T-cell (primary cell): ENCODE data around the gene LRG1. TPM values are rescaled to one million over a fixed set of nuclear protein-coding genes. Genes with fewer than 3 reads are reported as not detected.

ENCODE experiments used
- ATAC-seq, 4 experiments: fragments of 200-7000 bp in 3 of 4; fragments of 150-1000 bp in 1 of 4; cut with Tn5 transposase; replicated peaks in 1 of 4; 1 replicate in 3 of 4; 2 replicates in 1 of 4; pipeline ENCODE4 v1.10.0; 2021; ENCODE audit warnings: moderate library complexity in 3 of 4, mild to moderate bottlenecking in 2 of 4, moderate number of reproducible peaks in 1 of 4
- CTCF ChIA-PET, 2 donors: fragments of 300-600 bp; sonication (Branson Sonifier 250); formaldehyde crosslinking; loops; one replicate each; lab custom pipeline; 2022; ENCODE audit warnings: antibody characterized with exemption in 2 of 2; lab: Charles Lee
- POLR2A ChIA-PET, 2 donors: fragments of 300-600 bp; sonication (Branson Sonifier 250); formaldehyde crosslinking; loops; one replicate each; lab custom pipeline; 2022; ENCODE audit warnings: antibody characterized with exemption in 2 of 2; lab: Charles Lee
- DNase-seq, 35 experiments: peaks; one replicate each; pipeline versions ENCODE4 v3.0.0 to v3.0.0-alpha.2; 2013 to 2023
- H3K27ac ChIP-seq: one replicate; pipeline ENCODE4 v1.5.1; 2013; ENCODE audit warnings: low read length
- H3K27me3 ChIP-seq, 2 experiments: replicated peaks in 1 of 2; 1 replicate in 1 of 2; 2 replicates in 1 of 2; pipeline versions ENCODE4 v1.6.1 to v1.7.0; 2013; ENCODE audit warnings: low read length in 1 of 2, mixed read lengths in 1 of 2; ENCODE audit not compliant: control insufficient read depth in 2 of 2, insufficient read depth in 2 of 2; ENCODE audit errors: extremely low read depth in 1 of 2
- H3K36me3 ChIP-seq, 2 donors: 1 replicate in 1 of 2; 2 replicates in 1 of 2; pipeline versions ENCODE4 v1.6.1 to v1.7.0; 2013; ENCODE audit warnings: low read length in 1 of 2; ENCODE audit not compliant: control insufficient read depth in 2 of 2, insufficient read depth in 1 of 2; ENCODE audit errors: extremely low read depth in 1 of 2
- H3K4me1 ChIP-seq, 2 experiments: 1 replicate in 1 of 2; 2 replicates in 1 of 2; pipeline versions ENCODE4 v1.6.1 to v1.7.0; 2013; ENCODE audit warnings: low read length in 2 of 2, mixed read lengths in 1 of 2; ENCODE audit not compliant: insufficient read depth in 2 of 2, control insufficient read depth in 1 of 2; ENCODE audit errors: extremely low read depth in 1 of 2
- H3K4me3 ChIP-seq, 2 donors: 1 replicate in 1 of 2; 2 replicates in 1 of 2; pipeline versions ENCODE4 v1.5.1 to v1.7.0; 2013; ENCODE audit warnings: mild to moderate bottlenecking in 2 of 2, low read length in 1 of 2, moderate library complexity in 1 of 2; ENCODE audit not compliant: control insufficient read depth in 1 of 2; ENCODE audit errors: extremely low read depth in 1 of 2
- H3K9me3 ChIP-seq: 2 replicates; pipeline ENCODE4 v1.7.0; 2013
- H3K27ac Mint-ChIP-seq, 2 donors: one replicate each; pipeline ENCODE4 v1.8.0; 2020 to 2021; ENCODE audit warnings: mild to moderate bottlenecking in 2 of 2, mixed read lengths in 2 of 2
- H3K27me3 Mint-ChIP-seq, 2 donors: one replicate each; pipeline ENCODE4 v1.8.0; 2021 to 2022; ENCODE audit warnings: mixed read lengths in 2 of 2
- H3K36me3 Mint-ChIP-seq: one replicate; pipeline ENCODE4 v1.8.0; 2021; ENCODE audit warnings: mixed read lengths
- H3K4me1 Mint-ChIP-seq, 3 donors: one replicate each; pipeline ENCODE4 v1.8.0; 2020 to 2022; ENCODE audit warnings: mixed read lengths in 3 of 3, mild to moderate bottlenecking in 1 of 3
- H3K4me3 Mint-ChIP-seq, 3 donors: one replicate each; pipeline ENCODE4 v1.8.0; 2020 to 2022; ENCODE audit warnings: mild to moderate bottlenecking in 3 of 3, mixed read lengths in 3 of 3, moderate library complexity in 3 of 3
- H3K9me3 Mint-ChIP-seq, 3 donors: one replicate each; pipeline ENCODE4 v1.8.0; 2020 to 2022; ENCODE audit warnings: mixed read lengths in 3 of 3
- WGBS: methylation state at CpG from one replicate; pipeline ENCODE4 v1.1.5; 2013; ENCODE audit warnings: missing lambda C conversion rate; ENCODE audit not compliant: insufficient coverage; 5-methylcytosine and 5-hydroxymethylcytosine counted together
- total RNA-seq, 35 experiments: library from RNA in 6 of 35; stranded (reverse) in 6 of 35; fragments of 120-200 nt in 1 of 35; gene quantifications; one replicate each; pipeline versions ENCODE4 v1.2.1 to v1.2.4 and lab custom pipeline; 2013 to 2026

The LRG1 gene
- total RNA-seq, 5 donors from 2014 or later (not counting 1 experiment from before 2014, with no cell fraction given): 0.13 to 0.32 (median 0.19) TPM; not detected in 2

GRCh38 chr19:4506449-4507149 is 33.2 kb downstream of the LRG1 start:
- DNase-seq (no peak), ATAC-seq (no peak)
- H3K9me3 ChIP-seq: no peaks in the 10 kb centered on the region
- Mint-ChIP-seq H3K27ac (no peak overlapping the region), H3K27me3 (no peaks in the 10 kb centered on the region), H3K4me1 (no peaks in the 10 kb centered on the region), H3K9me3 (no peaks in the 10 kb centered on the region), H3K4me3 (no peak overlapping the region), H3K36me3 (peaks cover 23% of the 10 kb centered on the region)
- WGBS: 94% methylated on average over 16 of the region's 17 CpGs
- peaks cover 0 to 2% of the 10 kb centered on the region in 2 experiments for H3K27me3 ChIP-seq
- ChIA-PET CTCF (no interaction called here), POLR2A (no interaction called here)
- H3K27ac ChIP-seq: no peak overlapping the region
- H3K4me1 ChIP-seq: no peaks in the 10 kb centered on the region
- H3K4me3 ChIP-seq: no peak overlapping the region
- H3K36me3 ChIP-seq: peaks cover 2 to 19% of the 10 kb centered on the region in 2 donors

- CTCF ChIA-PET: no interaction called here
- H3K27ac ChIP-seq: no peak overlapping the region
- no peak overlapping the region for H3K4me3 Mint-ChIP-seq
Observed at GRCh38 chr19:4505570-4506448, 34.0 kb downstream of the LRG1 start.

GRCh38 chr19:4504891-4505569 is 34.8 kb downstream of the LRG1 start:
- H3K27ac ChIP-seq: no peak overlapping the region
- H3K36me3 ChIP-seq: peaks cover 8 to 19% of the 10 kb centered on the region in 2 donors

More at GRCh38 chr19:4505570-4506448, 34.0 kb downstream of the LRG1 start:
- no peak for ATAC-seq
- Mint-ChIP-seq H3K9me3 (no peaks in the 10 kb centered on the region), H3K27me3 (no peaks in the 10 kb centered on the region), H3K4me1 (no peaks in the 10 kb centered on the region), H3K36me3 (peaks cover 24% of the 10 kb centered on the region), H3K27ac (no peak overlapping the region)
- no peak overlapping the region for H3K4me3 ChIP-seq
- peaks cover 7 to 19% of the 10 kb centered on the region in 2 donors for H3K36me3 ChIP-seq
- WGBS: 97% methylated on average over 28 of the region's 34 CpGs
- H3K27me3 ChIP-seq: peaks cover 0 to 2% of the 10 kb centered on the region in 2 experiments
- POLR2A ChIA-PET: no interaction called here
- no peaks in the 10 kb centered on the region for H3K4me1 ChIP-seq
- no peaks in the 10 kb centered on the region for H3K9me3 ChIP-seq
- DNase-seq: no peak

GRCh38 chr19:4504297-4504701 is 35.5 kb downstream of the LRG1 start:
- peaks cover 29% of the 10 kb centered on the region for H3K36me3 Mint-ChIP-seq
- no peak overlapping the region for H3K27ac Mint-ChIP-seq
- ATAC-seq: no peak
- H3K4me3 Mint-ChIP-seq: no peak overlapping the region
- H3K4me3 ChIP-seq: no peak overlapping the region
- no peaks in the 10 kb centered on the region for H3K9me3 Mint-ChIP-seq
- H3K9me3 ChIP-seq: no peaks in the 10 kb centered on the region
- ChIA-PET CTCF (no interaction called here), POLR2A (no interaction called here)
- 96% methylated on average over 23 of the region's 23 CpGs for WGBS
- DNase-seq: no peak
- H3K27me3 ChIP-seq: no peaks in the 10 kb centered on the region
- H3K27me3 Mint-ChIP-seq: no peaks in the 10 kb centered on the region
- no peak overlapping the region for H3K27ac ChIP-seq
- H3K4me1 Mint-ChIP-seq: no peaks in the 10 kb centered on the region
- peaks cover 10 to 19% of the 10 kb centered on the region in 2 donors for H3K36me3 ChIP-seq
- H3K4me1 ChIP-seq: no peaks in the 10 kb centered on the region

More at GRCh38 chr19:4504891-4505569, 34.8 kb downstream of the LRG1 start:
- H3K4me3 Mint-ChIP-seq: no peak overlapping the region
- no peak overlapping the region for H3K27ac Mint-ChIP-seq
- DNase-seq: no peak
- no peaks in the 10 kb centered on the region for H3K4me1 ChIP-seq
- H3K4me1 Mint-ChIP-seq: no peaks in the 10 kb centered on the region
- no peaks in the 10 kb centered on the region for H3K27me3 Mint-ChIP-seq
- CTCF ChIA-PET: no interaction called here
- WGBS: 80% methylated on average over 14 of the region's 15 CpGs
- H3K4me3 ChIP-seq: no peak overlapping the region
- POLR2A ChIA-PET: no interaction called here
- H3K9me3 ChIP-seq: no peaks in the 10 kb centered on the region
- H3K27me3 ChIP-seq: no peaks in the 10 kb centered on the region
- ATAC-seq: no peak
- H3K9me3 Mint-ChIP-seq: no peaks in the 10 kb centered on the region
- peaks cover 27% of the 10 kb centered on the region for H3K36me3 Mint-ChIP-seq

GRCh38 chr19:4503825-4504170 is 36.0 kb downstream of the LRG1 start:
- Histone ChIP-seq H3K27ac (no peak overlapping the region), H3K27me3 (no peaks in the 10 kb centered on the region), H3K9me3 (no peaks in the 10 kb centered on the region), H3K4me3 (no peak overlapping the region), H3K4me1 (no peaks in the 10 kb centered on the region), H3K36me3 (peaks cover 11 to 19% of the 10 kb centered on the region in 2 donors)
- ATAC-seq (no peak), DNase-seq (no peak)
- Mint-ChIP-seq H3K36me3 (peaks cover 31% of the 10 kb centered on the region), H3K27ac (no peak overlapping the region), H3K4me1 (no peaks in the 10 kb centered on the region), H3K4me3 (no peak overlapping the region), H3K9me3 (no peaks in the 10 kb centered on the region), H3K27me3 (no peaks in the 10 kb centered on the region)
- 95% methylated on average over 9 of the region's 10 CpGs for WGBS
- ChIA-PET POLR2A (no interaction called here), CTCF (no interaction called here)

- no peaks in the 10 kb centered on the region for H3K27me3 Mint-ChIP-seq
- H3K27me3 ChIP-seq: no peaks in the 10 kb centered on the region
- ChIA-PET POLR2A (no interaction called here), CTCF (no interaction called here)
- no peaks in the 10 kb centered on the region for H3K9me3 ChIP-seq
- H3K4me3 Mint-ChIP-seq: no peak overlapping the region
- no peaks in the 10 kb centered on the region for H3K9me3 Mint-ChIP-seq
- WGBS: 94% methylated on average over 22 of the region's 25 CpGs
- no peak overlapping the region for H3K27ac Mint-ChIP-seq
- ATAC-seq: no peak
- H3K27ac ChIP-seq: no peak overlapping the region
- H3K4me3 ChIP-seq: no peak overlapping the region
- H3K4me1 ChIP-seq: no peaks in the 10 kb centered on the region
- H3K36me3 Mint-ChIP-seq: peaks cover 31% of the 10 kb centered on the region
- DNase-seq: no peak
- no peaks in the 10 kb centered on the region for H3K4me1 Mint-ChIP-seq
- H3K36me3 ChIP-seq: peaks cover 16 to 19% of the 10 kb centered on the region in 2 donors
Observed at GRCh38 chr19:4503132-4503824, 36.6 kb downstream of the LRG1 start.
